HG02870 (cell line): Measurements from ENCODE around the gene SBNO2.

Experiments used
- ATAC-seq: cut with Tn5 transposase; IDR thresholded peaks from one replicate; pipeline ENCODE4 v1.9.1; 2021; ENCODE audit warnings: mild to moderate bottlenecking, moderate library complexity; ENCODE audit not compliant: unreplicated experiment

SBNO2 gene

GRCh38 chr19:1169921-1170885 lies 3.9 kb downstream of the SBNO2 start:
- ATAC-seq: no peak

GRCh38 chr19:1169411-1169791 lies 4.7 kb downstream of the SBNO2 start:
- ATAC-seq: no peak

- ATAC-seq: no peak
Observed at GRCh38 chr19:1168572-1169410, 5.3 kb downstream of the SBNO2 start.

GRCh38 chr19:1167687-1168571 lies 6.1 kb downstream of the SBNO2 start:
- ATAC-seq: no peak

- no peak for ATAC-seq
Observed at GRCh38 chr19:1166872-1167573, 7.0 kb downstream of the SBNO2 start.

GRCh38 chr19:1164684-1165531 lies 9.2 kb downstream of the SBNO2 start:
- ATAC-seq: no peak

GRCh38 chr19:1163934-1164683 lies 10.0 kb downstream of the SBNO2 start:
- ATAC-seq: no peak

GRCh38 chr19:1163283-1163933 lies 10.7 kb downstream of the SBNO2 start:
- no peak for ATAC-seq

- no peak for ATAC-seq
Observed at GRCh38 chr19:1162404-1163282, 11.4 kb downstream of the SBNO2 start.

- ATAC-seq: no peak
Observed at GRCh38 chr19:1161716-1162115, 12.4 kb downstream of the SBNO2 start.

- ATAC-seq: no peak
Observed at GRCh38 chr19:1159864-1160595, 14.0 kb downstream of the SBNO2 start.

- no peak for ATAC-seq
Observed at GRCh38 chr19:1158885-1159448, 15.1 kb downstream of the SBNO2 start.

GRCh38 chr19:1157931-1158884 lies 15.9 kb downstream of the SBNO2 start:
- no peak for ATAC-seq

- ATAC-seq: no peak
Observed at GRCh38 chr19:1156830-1157615, 17.0 kb downstream of the SBNO2 start.
